ENCODE results near the gene EEA1.

- TF ChIP-seq CTCF (IDR thresholded peaks at IDR 0.05) (no peak), POLR2AphosphoS5 (IDR thresholded peaks at IDR 0.05) (no peak)
Measured at GRCh38 chr12:92739113-92739512, 190.0 kb downstream of the EEA1 start.
